ENCODE results near the gene PKNOX1.

PKNOX1 gene

DNA sequence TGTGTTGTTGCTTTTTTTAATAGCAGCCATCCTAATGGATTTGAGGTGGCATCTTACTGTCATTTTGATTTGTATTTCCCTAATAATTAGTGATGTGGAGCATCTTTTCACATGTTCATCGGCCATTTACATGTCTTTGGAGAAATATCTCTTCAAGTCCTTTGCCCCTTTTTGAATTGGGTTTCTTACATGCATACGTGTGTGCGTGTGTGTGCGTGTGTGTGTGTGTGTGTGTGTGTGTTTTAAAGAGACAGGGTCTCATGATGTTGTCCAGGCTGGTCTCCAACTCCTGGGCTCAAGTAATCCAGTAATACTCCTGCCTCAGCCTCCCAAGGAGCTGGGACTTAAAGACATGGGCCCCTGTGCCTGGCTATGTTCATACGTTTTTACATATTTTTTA is 9.5 kb downstream of the PKNOX1 start:
- TF ChIP-seq TAF1 (IDR thresholded peaks at IDR 0.05; ENCODE audit: borderline replicate concordance, insufficient read depth, low read length) (no peak), SIN3A (IDR thresholded peaks at IDR 0.05; ENCODE audit: borderline replicate concordance, insufficient read depth, low read length) (no peak), POLR2AphosphoS5 (IDR thresholded peaks at IDR 0.05; ENCODE audit: low read depth, low read length) (no peak), FOXP2 (optimal IDR thresholded peaks at IDR 0.05; ENCODE audit: borderline replicate concordance, extremely low read depth, extremely low read length, insufficient read depth) (no peak)
- TF ChIP-seq, protein P1, sequence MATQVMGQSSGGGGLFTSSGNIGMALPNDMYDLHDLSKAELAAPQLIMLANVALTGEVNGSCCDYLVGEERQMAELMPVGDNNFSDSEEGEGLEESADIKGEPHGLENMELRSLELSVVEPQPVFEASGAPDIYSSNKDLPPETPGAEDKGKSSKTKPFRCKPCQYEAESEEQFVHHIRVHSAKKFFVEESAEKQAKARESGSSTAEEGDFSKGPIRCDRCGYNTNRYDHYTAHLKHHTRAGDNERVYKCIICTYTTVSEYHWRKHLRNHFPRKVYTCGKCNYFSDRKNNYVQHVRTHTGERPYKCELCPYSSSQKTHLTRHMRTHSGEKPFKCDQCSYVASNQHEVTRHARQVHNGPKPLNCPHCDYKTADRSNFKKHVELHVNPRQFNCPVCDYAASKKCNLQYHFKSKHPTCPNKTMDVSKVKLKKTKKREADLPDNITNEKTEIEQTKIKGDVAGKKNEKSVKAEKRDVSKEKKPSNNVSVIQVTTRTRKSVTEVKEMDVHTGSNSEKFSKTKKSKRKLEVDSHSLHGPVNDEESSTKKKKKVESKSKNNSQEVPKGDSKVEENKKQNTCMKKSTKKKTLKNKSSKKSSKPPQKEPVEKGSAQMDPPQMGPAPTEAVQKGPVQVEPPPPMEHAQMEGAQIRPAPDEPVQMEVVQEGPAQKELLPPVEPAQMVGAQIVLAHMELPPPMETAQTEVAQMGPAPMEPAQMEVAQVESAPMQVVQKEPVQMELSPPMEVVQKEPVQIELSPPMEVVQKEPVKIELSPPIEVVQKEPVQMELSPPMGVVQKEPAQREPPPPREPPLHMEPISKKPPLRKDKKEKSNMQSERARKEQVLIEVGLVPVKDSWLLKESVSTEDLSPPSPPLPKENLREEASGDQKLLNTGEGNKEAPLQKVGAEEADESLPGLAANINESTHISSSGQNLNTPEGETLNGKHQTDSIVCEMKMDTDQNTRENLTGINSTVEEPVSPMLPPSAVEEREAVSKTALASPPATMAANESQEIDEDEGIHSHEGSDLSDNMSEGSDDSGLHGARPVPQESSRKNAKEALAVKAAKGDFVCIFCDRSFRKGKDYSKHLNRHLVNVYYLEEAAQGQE (IDR thresholded peaks at IDR 0.05; ENCODE audit: insufficient read depth in 1 of 2, low read depth in 2 of 2, low read length in 2 of 2): no peak

DNA sequence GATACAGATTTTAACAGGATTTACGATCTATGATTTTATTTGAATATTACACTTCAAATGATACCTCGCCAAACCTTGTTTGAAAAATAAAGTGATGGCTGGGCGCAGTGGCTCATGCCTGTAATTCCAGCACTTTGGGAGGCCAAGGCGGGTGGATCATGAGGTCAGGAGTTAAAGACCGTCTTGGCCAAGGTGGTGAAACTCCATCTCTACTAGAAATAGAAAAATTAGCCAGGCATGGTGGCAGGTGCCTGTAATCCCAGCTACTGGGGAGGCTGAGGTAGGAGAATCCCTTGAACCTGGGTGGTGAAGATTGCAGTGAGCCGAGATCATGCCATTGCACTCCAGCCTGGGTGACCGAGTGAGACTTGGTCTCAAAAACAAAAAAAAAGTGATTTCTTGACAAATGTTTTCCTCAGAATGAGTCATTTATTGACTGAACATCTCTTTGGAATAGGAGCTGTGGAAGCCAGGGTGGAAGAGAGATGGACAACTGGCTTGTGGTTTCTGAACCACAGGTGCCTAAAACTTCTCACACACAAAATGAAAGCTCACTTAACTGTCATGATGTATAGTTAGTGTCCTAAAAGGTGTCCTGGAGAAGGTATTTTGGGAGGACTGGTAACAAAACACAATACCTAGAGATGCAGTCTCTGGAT is 11.9 kb downstream of the PKNOX1 start:
- TF ChIP-seq POLR2AphosphoS5 (IDR thresholded peaks at IDR 0.05; ENCODE audit: low read depth, low read length) (no peak), FOXP2 (optimal IDR thresholded peaks at IDR 0.05; ENCODE audit: borderline replicate concordance, extremely low read depth, extremely low read length, insufficient read depth) (no peak)

DNA sequence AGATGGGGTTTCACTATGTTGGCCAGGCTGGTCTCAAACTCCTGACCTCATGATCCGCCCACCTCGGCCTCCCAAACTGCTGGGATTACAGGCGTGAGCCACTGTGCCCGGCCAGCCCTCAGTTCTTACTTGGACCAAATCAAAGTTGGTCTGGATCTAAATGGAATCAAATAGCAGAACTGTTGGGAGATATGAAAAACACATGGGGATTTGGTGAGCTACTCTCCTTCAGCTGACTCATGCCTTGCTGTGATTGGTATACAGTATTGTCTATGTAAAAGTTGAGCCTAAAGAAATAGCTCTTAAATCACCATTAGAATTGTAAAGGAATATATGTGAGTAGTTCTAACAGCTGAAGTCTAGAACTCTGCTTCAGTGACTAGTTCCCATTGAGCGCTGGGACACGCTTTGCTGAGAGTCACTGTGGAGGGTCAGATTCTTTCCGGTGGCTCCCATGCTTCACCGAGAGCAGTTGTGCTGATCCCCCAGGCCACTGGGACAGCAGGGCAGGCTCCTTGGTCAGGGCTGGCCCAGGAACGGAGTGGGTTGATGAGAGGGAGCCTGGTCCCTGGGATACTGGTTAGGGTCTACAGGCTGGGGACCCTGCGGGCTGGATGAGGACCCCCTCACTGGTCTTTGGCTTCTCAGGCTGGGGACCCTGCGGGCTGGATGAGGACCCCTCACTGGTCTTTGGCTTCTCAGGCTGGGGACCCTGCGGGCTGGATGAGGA is 14.0 kb downstream of the PKNOX1 start:
- TF ChIP-seq TAF1 (IDR thresholded peaks at IDR 0.05; ENCODE audit: borderline replicate concordance, insufficient read depth, low read length) (no peak), FOXP2 (optimal IDR thresholded peaks at IDR 0.05; ENCODE audit: borderline replicate concordance, extremely low read depth, extremely low read length, insufficient read depth) (no peak), POLR2AphosphoS5 (IDR thresholded peaks at IDR 0.05; ENCODE audit: low read depth, low read length) (no peak), SIN3A (IDR thresholded peaks at IDR 0.05; ENCODE audit: borderline replicate concordance, insufficient read depth, low read length) (no peak)
- TF ChIP-seq, protein P1 (IDR thresholded peaks at IDR 0.05; ENCODE audit: insufficient read depth in 1 of 2, low read depth in 2 of 2, low read length in 2 of 2): no peak

DNA sequence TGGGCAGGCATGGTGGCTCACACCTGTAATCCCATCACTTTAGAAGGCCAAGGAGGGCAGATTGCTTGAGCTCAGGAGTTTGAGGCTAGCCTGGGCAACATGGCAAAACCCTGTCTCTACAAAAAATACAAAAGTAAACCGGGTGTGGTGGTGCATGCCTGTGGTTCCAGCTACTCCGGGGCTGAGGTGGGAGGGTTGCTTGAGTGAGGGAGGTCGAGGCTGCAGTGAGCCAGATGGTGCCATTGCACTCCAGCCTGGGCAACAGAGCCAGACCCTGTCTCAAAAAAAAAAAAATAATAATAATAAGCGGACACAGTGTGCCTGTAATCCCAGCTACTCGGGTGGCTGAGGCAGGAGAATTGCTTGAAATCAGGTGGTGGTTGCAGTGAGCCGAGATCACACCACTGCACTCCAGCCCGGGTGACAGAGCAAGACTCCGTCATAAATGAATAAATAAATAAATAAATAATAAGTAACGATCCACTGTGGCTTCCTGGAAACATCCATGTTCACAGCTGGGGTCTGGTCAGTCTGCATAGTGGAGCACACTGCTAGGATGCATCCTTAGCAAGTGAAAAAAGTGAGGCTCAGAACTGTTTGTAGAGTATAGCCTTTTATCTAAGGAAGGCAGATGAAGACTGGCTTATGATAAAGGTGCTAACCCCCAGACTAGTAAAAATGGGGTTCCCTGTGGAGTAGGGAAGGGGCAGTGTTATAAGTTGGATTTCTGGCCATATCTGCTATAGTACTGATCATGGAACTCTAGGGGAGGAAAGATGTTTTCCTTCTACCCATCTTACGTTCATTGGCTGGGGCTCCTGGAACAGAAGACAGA is 15.7 kb downstream of the PKNOX1 start:
- TF ChIP-seq TAF1 (IDR thresholded peaks at IDR 0.05; ENCODE audit: borderline replicate concordance, insufficient read depth, low read length): no peak
- TF ChIP-seq, protein P1 (IDR thresholded peaks at IDR 0.05; ENCODE audit: insufficient read depth in 1 of 2, low read depth in 2 of 2, low read length in 2 of 2): no peak
- no peak for TF ChIP-seq SIN3A (IDR thresholded peaks at IDR 0.05; ENCODE audit: borderline replicate concordance, insufficient read depth, low read length)
- TF ChIP-seq POLR2AphosphoS5 (IDR thresholded peaks at IDR 0.05; ENCODE audit: low read depth, low read length): no peak
- TF ChIP-seq FOXP2 (optimal IDR thresholded peaks at IDR 0.05; ENCODE audit: borderline replicate concordance, extremely low read depth, extremely low read length, insufficient read depth): no peak

DNA sequence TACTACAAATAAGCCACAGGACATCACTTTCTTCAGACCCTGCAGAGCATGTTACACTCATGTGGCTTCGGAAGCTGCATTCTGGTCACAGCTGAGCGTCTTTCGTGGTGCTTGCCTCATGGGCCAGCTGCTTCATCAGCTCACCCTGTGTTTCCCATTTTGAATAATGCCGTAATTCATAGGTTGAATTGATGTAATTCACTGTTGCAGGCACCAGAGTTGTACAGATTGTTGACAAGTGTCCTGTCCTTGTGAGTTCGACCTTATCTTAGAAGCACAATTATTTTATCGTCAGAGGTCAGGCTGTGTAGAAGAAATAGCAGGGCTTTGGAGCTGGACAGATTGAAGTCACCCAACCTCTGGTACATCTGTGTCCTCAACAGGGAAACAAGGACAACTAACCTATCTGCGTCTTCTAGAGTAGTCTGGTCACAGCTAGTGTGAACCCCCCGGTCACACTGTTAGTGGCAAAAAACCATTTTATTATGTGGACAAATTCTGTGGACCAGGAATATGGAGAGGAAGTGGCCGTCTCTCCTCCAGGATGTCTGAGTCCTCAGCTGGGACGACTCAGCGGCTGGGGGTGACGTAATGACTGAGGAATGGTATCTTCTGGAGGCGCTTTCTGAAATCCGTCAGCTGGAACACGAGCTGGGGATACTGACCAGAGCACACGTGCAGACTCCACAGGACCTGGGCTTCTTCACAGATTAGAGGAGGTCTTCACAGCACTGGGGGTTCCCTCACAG is 17.8 kb downstream of the PKNOX1 start:
- TF ChIP-seq POLR2AphosphoS5 (IDR thresholded peaks at IDR 0.05; ENCODE audit: low read depth, low read length): no peak
- peak; percentile 38 for TF ChIP-seq FOXP2 (optimal IDR thresholded peaks at IDR 0.05; ENCODE audit: borderline replicate concordance, extremely low read depth, extremely low read length, insufficient read depth)
- TF ChIP-seq, protein P1 (IDR thresholded peaks at IDR 0.05; ENCODE audit: insufficient read depth in 1 of 2, low read depth in 2 of 2, low read length in 2 of 2): no peak
- no peak for TF ChIP-seq TAF1 (IDR thresholded peaks at IDR 0.05; ENCODE audit: borderline replicate concordance, insufficient read depth, low read length)
- no peak for TF ChIP-seq SIN3A (IDR thresholded peaks at IDR 0.05; ENCODE audit: borderline replicate concordance, insufficient read depth, low read length)

All from PFSK-1 (cell line).